Activated gamma-delta T cell treated with Interleukin-2 at 50 U/mL for 16 hours (primary cell): ENCODE measurements around the gene CLEC1B.
"Not testable (repeated sequence)": the region's sequence is repeated elsewhere in the genome, so short reads cannot be mapped to it uniquely, and the experiment has no call there.

Experiments used
- DNase-seq: peaks from one replicate; pipeline ENCODE4 v3.0.0-alpha.2; 2020

The CLEC1B gene

GRCh38 chr12:9999016-9999415 lies at the start of gene CLEC1B:
Gene CLEC1B (minus strand): TSS chr12:9999121. CDS start chr12:9999100, 21 bp downstream.
- DNase-seq: no peak

GRCh38 chr12:10048526-10048925 lies 49.6 kb upstream of the CLEC1B start:
- no peak for DNase-seq

GRCh38 chr12:10042167-10042566 lies 43.2 kb upstream of the CLEC1B start:
- no peak for DNase-seq

- DNase-seq: no peak
Measured at GRCh38 chr12:10033783-10034545, 35.0 kb upstream of the CLEC1B start.

- no peak for DNase-seq
Measured at GRCh38 chr12:10031771-10032175, 32.9 kb upstream of the CLEC1B start.

- no peak for DNase-seq
Measured at GRCh38 chr12:10031321-10031720, 32.4 kb upstream of the CLEC1B start.

GRCh38 chr12:10030446-10030845 lies 31.5 kb upstream of the CLEC1B start, which contains the start of gene CLEC9A:
Gene CLEC9A (plus strand): TSS chr12:10030682. CDS start chr12:10052688, 22,006 bp downstream.
- DNase-seq: no peak

- no peak for DNase-seq
Measured at GRCh38 chr12:10027721-10028120, 28.8 kb upstream of the CLEC1B start.

- no peak for DNase-seq
Measured at GRCh38 chr12:10027311-10027710, 28.4 kb upstream of the CLEC1B start.

- not testable (repeated sequence) for DNase-seq
Measured at GRCh38 chr12:10026666-10027065, 27.7 kb upstream of the CLEC1B start.

- no peak for DNase-seq
Measured at GRCh38 chr12:10025236-10025635, 26.3 kb upstream of the CLEC1B start.

- no peak for DNase-seq
Measured at GRCh38 chr12:10021342-10021741, 22.4 kb upstream of the CLEC1B start.

- no peak for DNase-seq
Measured at GRCh38 chr12:10018386-10018785, 19.5 kb upstream of the CLEC1B start.

- no peak for DNase-seq
Measured at GRCh38 chr12:10016881-10017280, 18.0 kb upstream of the CLEC1B start.

- DNase-seq: no peak
Measured at GRCh38 chr12:10015450-10015849, 16.5 kb upstream of the CLEC1B start.

- no peak for DNase-seq
Measured at GRCh38 chr12:10012630-10013330, 13.9 kb upstream of the CLEC1B start.

GRCh38 chr12:10001171-10001776 lies 2.4 kb upstream of the CLEC1B start:
- no peak for DNase-seq

- DNase-seq: no peak
Measured at GRCh38 chr12:9992296-9992695, 6.6 kb downstream of the CLEC1B start.

- DNase-seq: no peak
Measured at GRCh38 chr12:9991876-9992275, 7.0 kb downstream of the CLEC1B start.

- no peak for DNase-seq
Measured at GRCh38 chr12:9980126-9980525, 18.8 kb downstream of the CLEC1B start.

- no peak for DNase-seq
Measured at GRCh38 chr12:9977916-9978315, 21.0 kb downstream of the CLEC1B start.

GRCh38 chr12:9976626-9977025 lies 22.3 kb downstream of the CLEC1B start:
- not testable (repeated sequence) for DNase-seq

- DNase-seq: no peak
Measured at GRCh38 chr12:9975614-9976013, 23.3 kb downstream of the CLEC1B start.

- not testable (repeated sequence) for DNase-seq
Measured at GRCh38 chr12:9974731-9975130, 24.2 kb downstream of the CLEC1B start.
